A549 (cell line): ENCODE data around the gene DTNB. TPM values are rescaled to one million over a fixed set of nuclear protein-coding genes. Genes with fewer than 3 reads are reported as not detected.
"Not testable (repeated sequence)": the region's sequence is repeated elsewhere in the genome, so short reads cannot be mapped to it uniquely, and the experiment has no call there.

Experiments used
- ATAC-seq, 2 experiments: fragments of 200-7000 bp in 1 of 2; fragments of >200 bp in 1 of 2; cut with Nextera tagmentation in 1 of 2; cut with Tn5 transposase in 1 of 2; 3 replicates each; pipeline versions ENCODE4 v1.8.0 to v1.9.1; 2018 to 2020; ENCODE audit warnings: mild to moderate bottlenecking in 1 of 2, moderate library complexity in 1 of 2
- CTCF ChIA-PET: fragments of 300-600 bp; sonication (Branson Sonifier 250); formaldehyde crosslinking; extraction: SDS; loops from one replicate; lab custom pipeline; 2021; ENCODE audit warnings: antibody characterized with exemption, inconsistent platforms; lab: Yijun Ruan, JAX
- POLR2A ChIA-PET: fragments of 350-600 bp; formaldehyde crosslinking; extraction: SDS; loops from one replicate; lab custom pipeline; 2021; ENCODE audit warnings: antibody characterized with exemption, inconsistent platforms; lab: Yijun Ruan, JAX
- DNase-seq, 2 experiments: peaks; one replicate each; pipeline versions ENCODE4 v3.0.0 to v3.0.0-alpha.2; 2011 to 2016; ENCODE audit warnings: low read depth in 1 of 2, low spot score in 1 of 2
- FAIRE-seq: peaks from 2 replicates; lab custom pipeline; 2011; peaks lifted over from hg19 to GRCh38; lab: Jason Lieb, UNC
- H3K27ac ChIP-seq, 2 experiments: fragments of >200 bp; sonication (Bioruptor Twin); formaldehyde crosslinking; 3 replicates each; pipeline ENCODE4 v1.5.1; 2016 to 2017
- H3K4me1 ChIP-seq: fragments of >200 bp; sonication (Bioruptor Twin); formaldehyde crosslinking; 3 replicates; pipeline ENCODE4 v1.6.1; 2016
- H3K4me2 ChIP-seq: fragments of >200 bp; sonication (Bioruptor Twin); formaldehyde crosslinking; 3 replicates; pipeline ENCODE4 v1.6.1; 2016
- H3K4me3 ChIP-seq: fragments of >200 bp; sonication (Bioruptor Twin); formaldehyde crosslinking; 3 replicates; pipeline ENCODE4 v1.5.1; 2016
- H3K9me3 ChIP-seq: fragments of >200 bp; sonication (Bioruptor Twin); formaldehyde crosslinking; 3 replicates; pipeline ENCODE4 v1.6.1; 2016
- CEBPB ChIP-seq, 2 experiments: fragments of >200 bp in 1 of 2; sonication (Bioruptor Twin) in 1 of 2; formaldehyde crosslinking in 1 of 2; IDR thresholded peaks; 2 replicates each; pipeline ENCODE4 v1.6.1; 2012 to 2016
- EHMT2 ChIP-seq: fragments of 200-600 bp; sonication (generic); IDR thresholded peaks from 2 replicates; pipeline ENCODE4 v1.6.1; 2016; ENCODE audit warnings: antibody characterized with exemption, low read depth, mild to moderate bottlenecking, moderate library complexity
- FOSL2 ChIP-seq, 2 experiments: fragments of 450-650 bp in 1 of 2; fragments of >200 bp in 1 of 2; sonication (Bioruptor Twin) in 1 of 2; formaldehyde crosslinking; IDR thresholded peaks; 2 replicates each; pipeline versions ENCODE4 v1.5.0 to v1.6.1; 2016 to 2020; ENCODE audit warnings: mild to moderate bottlenecking in 1 of 2, moderate library complexity in 1 of 2
- HEYL ChIP-seq: fragments of 250-450 bp; sonication (Bioruptor Pico); IDR thresholded peaks from 2 replicates; pipeline ENCODE4 v1.8.0; 2021; ENCODE audit warnings: mild to moderate bottlenecking, moderate library complexity
- HOXB5 ChIP-seq: fragments of 250-450 bp; sonication (Bioruptor Pico); IDR thresholded peaks from 2 replicates; pipeline ENCODE4 v1.5.0; 2020; ENCODE audit warnings: mild to moderate bottlenecking, moderate library complexity
- JUN ChIP-seq, 2 experiments: fragments of >200 bp; sonication (Bioruptor Twin); formaldehyde crosslinking; IDR thresholded peaks; 2 replicates in 1 of 2; 3 replicates in 1 of 2; pipeline ENCODE4 v1.6.1; 2016 to 2017
- JUNB ChIP-seq: fragments of >200 bp; sonication (Bioruptor Twin); formaldehyde crosslinking; IDR thresholded peaks from 2 replicates; pipeline ENCODE4 v1.6.1; 2016
- MAFK ChIP-seq: fragments of 450-650 bp; IDR thresholded peaks from 2 replicates; pipeline ENCODE4 v1.6.1; 2014; ENCODE audit not compliant: partially characterized antibody
- MAX ChIP-seq: IDR thresholded peaks from 2 replicates; pipeline ENCODE4 v1.6.1; 2012
- NFE2L2 ChIP-seq: fragments of 150-350 bp; conservative IDR thresholded peaks from 2 replicates; pipeline ENCODE4 v1.6.1; 2014; ENCODE audit warnings: low read length
- POLR2AphosphoS2 ChIP-seq: conservative IDR thresholded peaks from 2 replicates; pipeline ENCODE4 v1.6.1; 2012; ENCODE audit warnings: low read length, improper control_type of control experiment, inconsistent platforms
- RFX5 ChIP-seq: fragments of 450-650 bp; IDR thresholded peaks from 2 replicates; pipeline ENCODE4 v1.7.1; 2014; ENCODE audit warnings: antibody characterized with exemption, mild to moderate bottlenecking, moderate library complexity
- SREBF2 ChIP-seq: fragments of 450-650 bp; IDR thresholded peaks from 2 replicates; pipeline ENCODE4 v1.6.1; 2014; ENCODE audit warnings: mild to moderate bottlenecking, moderate library complexity
- ZFP36 ChIP-seq: fragments of 450-650 bp; IDR thresholded peaks from 2 replicates; pipeline ENCODE4 v1.6.1; 2014; ENCODE audit warnings: borderline replicate concordance; ENCODE audit not compliant: partially characterized antibody
- ZSCAN20 ChIP-seq: fragments of 250-450 bp; sonication (Bioruptor Pico); IDR thresholded peaks from 2 replicates; pipeline ENCODE4 v1.8.0; 2022; ENCODE audit warnings: mild to moderate bottlenecking, moderate library complexity
- WGBS: methylation state at CpG from one replicate; pipeline ENCODE4 v1.1.6; 2017; ENCODE audit errors: missing lambda C conversion rate; 5-methylcytosine and 5-hydroxymethylcytosine counted together
- polyA plus RNA-seq, 4 experiments: library from polyadenylated mRNA; depleted of rRNA in 3 of 4; stranded (reverse); fragments of >200 nt; fragmentation: RNase III in 1 of 4; extraction: RNeasy Plus Mini Kit Qiagen cat#74134 plus additional on column Dnase treatment in 1 of 4; gene quantifications; 2 replicates in 3 of 4; 3 replicates in 1 of 4; pipeline ENCODE4 v1.2.3, GENCODE V29; 2011 to 2017

Gene DTNB
- polyA plus RNA-seq, 2 of the 4 experiments (the other 2 are of a cell fraction) = 11.2 to 32.6 TPM

DNA sequence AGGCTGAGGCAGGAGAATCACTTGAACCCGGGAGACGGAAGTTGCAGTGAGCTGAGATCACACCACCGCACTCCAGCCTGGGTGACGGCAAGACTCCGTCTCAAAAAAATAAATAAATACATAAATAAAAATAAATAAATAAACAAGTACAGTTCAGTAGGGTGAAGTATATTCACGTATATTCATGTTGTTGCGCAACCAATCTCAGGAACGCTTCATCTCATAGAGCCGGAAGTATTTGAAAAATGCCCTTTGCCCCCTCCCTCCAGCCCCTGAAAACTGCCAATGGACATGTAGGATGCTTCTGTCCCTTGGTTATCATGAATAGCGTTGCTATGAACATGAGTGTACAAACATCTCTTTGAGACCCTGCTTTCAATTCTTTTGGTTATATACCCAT, 132.0 kb downstream of the DTNB start:
- POLR2A ChIA-PET = no interaction called here
- DNase-seq = no peak
- CTCF ChIA-PET = no interaction called here
- WGBS = 95% methylated on average over 10 of the region's 10 CpGs
- no peak for FAIRE-seq
- no peak overlapping the region for H3K4me3 ChIP-seq
- no peak for TF ChIP-seq ZSCAN20 (CRISPR knock-in tag)
- TF ChIP-seq CEBPB (IDR thresholded peaks at IDR 0.05) = peak; percentile 86 to 88
- TF ChIP-seq, all 56 proteins: peak for 1
- Histone ChIP-seq H3K4me1 (peaks cover 10% of the 10 kb centered on the region), H3K9me3 (no peaks in the 10 kb centered on the region), H3K27ac (no peak overlapping the region), H3K4me2 (no peak overlapping the region)
- ATAC-seq = no peak

- H3K4me2 ChIP-seq = no peak overlapping the region
- H3K9me3 ChIP-seq = no peaks in the 10 kb centered on the region
- TF ChIP-seq RFX5 = no peak
- TF ChIP-seq JUNB = no peak
- no peak for TF ChIP-seq MAX
- no peak for TF ChIP-seq POLR2AphosphoS2
- no peak for TF ChIP-seq FOSL2 (IDR thresholded peaks at IDR 0.05)
- TF ChIP-seq FOSL2 (CRISPR knock-in tag; IDR thresholded peaks at IDR 0.05) = no peak
- no peak for TF ChIP-seq HEYL
- TF ChIP-seq ZFP36 = no peak
- no peak for TF ChIP-seq SREBF2
- no peak for ATAC-seq
- H3K4me1 ChIP-seq = peaks cover 10% of the 10 kb centered on the region
- no peak overlapping the region for H3K4me3 ChIP-seq
- ChIA-PET CTCF (no interaction called here), POLR2A (no interaction called here)
- no peak for FAIRE-seq
- H3K27ac ChIP-seq = no peak overlapping the region
- 91% methylated on average over 3 of the region's 3 CpGs for WGBS
- no peak for DNase-seq
Observed at GRCh38 chr2:25539136-25539535, 134.2 kb downstream of the DTNB start.

- ATAC-seq (no peak; a peak in 1 of 6 replicates), FAIRE-seq (no peak), DNase-seq (peak in 1 of 2 experiments; percentile 28)
- H3K9me3 ChIP-seq = no peaks in the 10 kb centered on the region
- H3K27ac ChIP-seq = peak overlapping the region; percentile 47 to 75
- TF ChIP-seq EHMT2 (no peak), NFE2L2 (peak; percentile 87), HOXB5 (CRISPR knock-in tag) (no peak), MAFK (peak; percentile 92), JUN (IDR thresholded peaks at IDR 0.05) (no peak)
- no peak overlapping the region for H3K4me3 ChIP-seq
- 0 out of 3 replicates have a peak overlapping the region, but pooled peaks have one; percentile 5 for H3K4me2 ChIP-seq
- WGBS = 87% methylated on average over 2 of the region's 2 CpGs
- H3K4me1 ChIP-seq = peaks cover 10% of the 10 kb centered on the region
- ChIA-PET CTCF (interaction anchor here (0.6 to 1.0 kb wide), 2 partner anchors 19 to 260 kb away, joined by 3 read pairs; no protein-coding TSS in a partner anchor), POLR2A (no interaction called here)
Observed at GRCh38 chr2:25537526-25537925, 135.9 kb downstream of the DTNB start.

DNA sequence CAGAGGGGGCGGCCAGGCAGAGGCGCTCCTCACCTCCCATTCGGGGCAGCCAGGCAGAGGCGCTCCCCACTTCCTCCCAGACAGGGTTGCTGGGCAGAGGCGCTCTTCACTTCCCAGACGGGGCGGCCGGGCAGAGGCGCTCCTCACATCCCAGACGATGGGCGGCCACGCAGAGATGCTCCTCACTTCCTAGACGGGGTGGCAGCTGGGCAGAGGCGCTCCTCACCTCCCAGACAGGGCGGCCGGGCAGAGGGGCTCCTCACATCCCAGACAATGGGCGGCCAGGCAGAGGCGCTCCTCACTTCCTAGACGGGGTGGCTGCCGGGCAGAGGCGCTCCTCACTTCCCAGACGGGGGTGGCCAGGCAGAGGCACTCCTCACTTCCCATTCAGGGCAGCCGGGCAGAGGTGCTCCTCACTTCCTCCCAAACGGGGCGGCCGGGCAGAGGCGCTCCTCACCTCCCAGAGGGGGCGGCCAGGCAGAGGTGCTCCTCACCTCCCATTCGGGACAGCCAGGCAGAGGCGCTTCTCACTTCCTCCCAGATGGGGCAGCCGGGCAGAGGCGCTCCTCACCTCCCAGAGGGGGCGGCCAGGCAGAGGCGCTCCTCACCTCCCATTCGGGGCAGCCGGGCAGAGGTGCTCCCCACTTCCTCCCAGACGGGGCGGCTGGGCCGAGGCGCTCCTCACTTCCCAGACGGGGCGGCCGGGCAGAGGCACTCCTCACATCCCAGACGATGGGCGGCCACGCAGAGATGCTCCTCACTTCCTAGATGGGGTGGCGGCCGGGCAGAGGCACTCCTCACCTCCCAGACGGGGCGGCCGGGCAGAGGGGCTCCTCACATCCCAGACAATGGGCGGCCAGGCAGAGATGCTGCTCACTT, 137.7 kb downstream of the DTNB start:
- FAIRE-seq, H3K9me3 ChIP-seq, H3K4me2 ChIP-seq, POLR2A ChIA-PET, H3K4me3 ChIP-seq, DNase-seq, CTCF ChIA-PET, H3K27ac ChIP-seq, ATAC-seq: not testable (repeated sequence)
- H3K4me1 ChIP-seq = peaks cover 10% of the 10 kb centered on the region
- WGBS = 94% methylated on average over 34 of the region's 52 CpGs

DNA sequence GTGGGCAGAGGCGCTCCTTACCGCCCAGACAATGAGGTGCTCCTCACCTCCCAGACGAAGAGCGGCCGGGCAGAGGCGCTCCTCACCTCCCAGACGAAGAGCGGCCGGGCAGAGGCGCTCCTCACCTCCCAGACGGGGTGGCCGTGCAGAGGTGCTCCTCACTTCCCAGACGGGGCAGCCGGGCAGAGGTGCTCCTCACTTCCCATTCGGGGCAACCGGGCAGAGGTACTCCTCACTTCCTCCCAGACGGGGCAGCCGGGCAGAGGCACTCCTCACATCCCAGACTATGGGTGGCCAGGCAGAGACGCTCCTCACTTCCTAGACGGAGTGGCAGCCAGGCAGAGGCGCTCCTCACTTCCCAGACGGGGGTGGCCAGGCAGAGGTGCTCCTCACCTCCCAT, 138.4 kb downstream of the DTNB start:
- CTCF ChIA-PET, DNase-seq, H3K4me2 ChIP-seq, H3K9me3 ChIP-seq, POLR2A ChIA-PET, H3K4me3 ChIP-seq, ATAC-seq, H3K27ac ChIP-seq, FAIRE-seq: not testable (repeated sequence)
- peaks cover 10% of the 10 kb centered on the region for H3K4me1 ChIP-seq
- WGBS = 100% methylated on average over 13 of the region's 22 CpGs
